ENCODE results near the gene TBC1D5.
A peak's percentile ranks its signal among the peaks of the same experiment; 100 is the strongest.
"Not testable (repeated sequence)": the region's sequence is repeated elsewhere in the genome, so short reads cannot be mapped to it uniquely, and the experiment has no call there.

The TBC1D5 gene

GRCh38 chr3:17742102-17742879 lies at the start of gene TBC1D5:
TSS of gene TBC1D5 (minus strand) at chr3:17742631. CDS start at chr3:17508570, 234,061 bp downstream.
- DNase-seq (ENCODE audit: low read depth): peak; percentile 97

DNA sequence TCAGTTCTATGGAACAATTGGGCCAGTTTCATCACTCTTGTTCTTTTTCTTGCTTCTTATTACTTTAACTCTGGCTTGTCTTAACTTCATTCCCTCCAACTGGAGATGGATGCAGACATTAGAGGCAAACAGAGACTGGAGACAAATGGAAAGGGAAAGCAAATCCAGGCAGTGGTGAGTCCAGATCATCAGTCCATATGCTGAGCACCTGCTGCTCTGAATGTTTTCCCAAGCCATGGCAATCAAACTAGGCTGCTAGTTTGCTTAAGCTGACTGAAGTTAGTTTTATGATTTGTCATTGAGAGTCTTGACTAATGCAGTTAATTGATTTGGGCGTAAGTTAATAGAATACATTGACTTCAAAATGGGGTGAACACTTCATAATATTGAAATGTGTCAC lies 41.0 kb upstream of the TBC1D5 start:
- no peak for DNase-seq (ENCODE audit: low read depth)

DNA sequence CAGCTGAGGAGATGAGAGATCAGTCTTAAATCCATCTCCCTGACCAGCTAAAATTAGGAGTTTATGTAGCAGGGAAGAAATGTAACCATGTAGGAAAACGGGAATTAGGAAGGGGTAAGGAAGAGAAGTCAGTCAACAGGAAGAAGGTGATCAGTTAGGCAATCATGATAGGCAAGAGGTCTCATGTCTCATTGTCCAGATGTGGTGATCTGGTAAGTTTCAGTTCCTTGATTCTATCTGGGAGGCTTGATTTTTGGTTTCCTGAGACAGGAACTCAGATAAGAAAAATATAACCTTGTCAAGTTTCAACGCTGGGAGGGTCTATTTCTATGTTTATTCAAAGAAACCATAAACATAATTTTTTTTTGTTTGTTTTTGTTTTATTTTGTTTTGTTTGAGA lies 40.3 kb upstream of the TBC1D5 start:
- no peak for DNase-seq (ENCODE audit: low read depth)

DNA sequence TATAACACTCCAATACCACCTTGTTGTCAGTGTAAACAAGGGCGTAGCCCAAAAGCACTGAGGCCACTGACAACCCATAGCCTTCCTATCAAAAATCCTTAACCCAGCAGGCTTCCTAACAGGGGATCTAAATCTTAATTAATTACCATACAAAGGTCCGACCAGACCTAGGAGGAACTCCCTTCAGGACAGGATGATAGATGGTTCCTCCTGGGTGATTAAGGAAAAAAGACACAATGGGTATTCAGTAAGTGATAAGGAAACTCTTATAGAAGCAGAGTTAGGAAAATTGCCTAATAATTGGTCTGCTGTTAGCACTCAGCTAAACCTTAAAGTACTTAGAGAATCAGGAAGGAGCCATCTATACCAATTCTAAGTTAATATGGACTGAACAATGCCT lies 37.9 kb upstream of the TBC1D5 start:
- not testable (repeated sequence) for DNase-seq (ENCODE audit: low read depth)

DNA sequence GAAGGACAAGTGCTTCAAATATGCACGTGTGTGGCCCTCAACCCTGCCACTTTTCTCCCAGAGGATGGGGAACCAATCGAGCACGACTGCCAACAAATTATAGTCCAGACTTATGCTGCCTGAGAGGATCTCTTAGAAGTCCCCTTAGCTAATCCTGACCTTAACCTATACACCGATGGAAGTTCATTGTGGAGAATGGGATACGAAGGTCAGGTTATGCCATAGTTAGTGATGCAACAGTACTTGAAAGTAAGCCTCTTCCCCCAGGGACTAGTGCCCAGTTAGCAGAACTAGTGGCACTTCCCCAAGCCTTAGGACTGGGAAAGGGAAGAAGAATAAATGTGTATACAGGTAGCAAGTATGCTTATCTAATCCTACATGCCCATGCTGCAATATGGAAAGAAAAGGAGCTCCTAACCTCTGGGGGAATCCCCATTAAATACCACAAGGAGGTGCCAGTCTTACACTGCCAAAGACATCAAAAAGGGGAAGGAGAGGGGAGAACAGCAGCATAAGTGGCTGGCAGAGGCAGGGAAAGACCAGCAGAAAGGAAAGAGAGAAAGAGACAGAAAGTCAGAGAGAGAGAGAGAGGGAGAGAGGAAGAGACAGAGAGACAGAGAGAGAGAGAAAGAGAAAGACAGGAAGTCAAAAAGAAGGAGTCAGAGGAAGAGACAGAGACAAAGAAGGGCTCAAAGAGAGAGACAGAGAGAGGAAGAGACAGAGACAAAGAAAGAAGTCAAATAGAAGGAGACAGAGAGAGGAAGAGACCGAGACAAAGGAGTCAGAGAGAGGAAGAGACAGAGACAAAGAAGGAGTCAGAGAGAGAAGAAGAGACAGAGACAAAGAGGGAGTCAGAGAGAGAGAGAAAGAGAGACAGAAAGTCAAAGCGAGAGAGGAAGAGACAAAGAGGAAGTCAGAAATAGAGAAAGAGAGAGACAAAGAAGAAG lies 37.1 kb upstream of the TBC1D5 start:
- DNase-seq (ENCODE audit: low read depth): not testable (repeated sequence)

DNA sequence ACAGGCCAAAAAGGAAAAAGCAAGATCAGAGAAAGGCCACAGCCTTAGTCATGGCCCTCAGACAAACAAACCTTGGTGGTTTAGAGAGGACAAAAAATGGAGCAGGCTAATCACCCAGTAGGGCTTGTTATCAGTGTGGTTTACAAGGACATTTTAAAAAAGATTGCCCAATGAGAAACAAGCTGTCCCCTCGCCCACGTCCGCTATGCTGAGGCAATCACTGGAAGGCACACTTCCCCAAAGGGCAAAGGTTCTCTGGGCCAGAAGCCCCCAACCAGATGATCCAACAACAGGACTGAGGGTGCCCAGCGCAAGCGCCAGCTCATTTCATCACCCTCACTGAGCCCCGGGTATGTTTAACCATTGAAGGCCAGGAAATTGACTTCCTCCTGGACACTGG lies 34.9 kb upstream of the TBC1D5 start:
- not testable (repeated sequence) for DNase-seq (ENCODE audit: low read depth)

- DNase-seq (ENCODE audit: low read depth): no peak
Observed at GRCh38 chr3:17775073-17775472, 32.6 kb upstream of the TBC1D5 start.

DNA sequence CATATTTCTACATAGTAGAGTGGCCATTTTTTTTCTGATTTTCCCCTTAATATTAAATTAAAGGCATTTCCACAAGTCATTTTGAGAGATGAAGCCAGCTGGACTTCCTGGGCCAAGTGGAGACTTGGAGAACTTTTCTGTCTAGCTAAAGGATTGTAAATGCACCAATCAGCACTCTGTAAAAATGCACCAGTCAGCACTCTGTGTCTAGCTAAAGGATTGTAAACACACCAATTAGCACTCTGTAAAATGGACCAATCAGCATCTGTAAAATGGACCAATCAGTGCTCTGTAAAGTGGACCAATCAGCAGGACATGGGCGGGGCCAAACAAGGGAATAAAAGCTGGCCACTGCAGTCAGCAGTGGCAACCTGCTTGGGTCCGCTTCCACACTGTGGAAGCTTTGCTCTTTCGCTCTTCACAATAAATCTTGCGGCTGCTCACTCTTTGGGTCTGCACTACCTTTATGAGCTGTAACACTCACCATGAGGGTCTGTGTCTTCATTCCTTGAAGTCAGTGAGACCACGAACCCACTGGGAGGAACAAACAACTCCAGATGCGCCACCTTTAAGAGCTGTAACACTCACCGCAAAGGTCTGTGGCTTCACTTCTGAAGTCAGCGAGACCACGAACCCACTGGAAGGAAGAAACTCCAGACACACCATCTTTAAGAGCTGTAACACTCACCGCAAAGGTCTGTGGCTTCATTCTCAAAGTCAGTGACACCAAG lies 31.9 kb upstream of the TBC1D5 start:
- DNase-seq (ENCODE audit: low read depth): not testable (repeated sequence)

- DNase-seq (ENCODE audit: low read depth): no peak
Observed at GRCh38 chr3:17772556-17772955, 30.1 kb upstream of the TBC1D5 start.

GRCh38 chr3:17771177-17772017 lies 29.0 kb upstream of the TBC1D5 start:
- DNase-seq (ENCODE audit: low read depth): no peak

- no peak for DNase-seq (ENCODE audit: low read depth)
Observed at GRCh38 chr3:17770682-17771081, 28.3 kb upstream of the TBC1D5 start.

DNA sequence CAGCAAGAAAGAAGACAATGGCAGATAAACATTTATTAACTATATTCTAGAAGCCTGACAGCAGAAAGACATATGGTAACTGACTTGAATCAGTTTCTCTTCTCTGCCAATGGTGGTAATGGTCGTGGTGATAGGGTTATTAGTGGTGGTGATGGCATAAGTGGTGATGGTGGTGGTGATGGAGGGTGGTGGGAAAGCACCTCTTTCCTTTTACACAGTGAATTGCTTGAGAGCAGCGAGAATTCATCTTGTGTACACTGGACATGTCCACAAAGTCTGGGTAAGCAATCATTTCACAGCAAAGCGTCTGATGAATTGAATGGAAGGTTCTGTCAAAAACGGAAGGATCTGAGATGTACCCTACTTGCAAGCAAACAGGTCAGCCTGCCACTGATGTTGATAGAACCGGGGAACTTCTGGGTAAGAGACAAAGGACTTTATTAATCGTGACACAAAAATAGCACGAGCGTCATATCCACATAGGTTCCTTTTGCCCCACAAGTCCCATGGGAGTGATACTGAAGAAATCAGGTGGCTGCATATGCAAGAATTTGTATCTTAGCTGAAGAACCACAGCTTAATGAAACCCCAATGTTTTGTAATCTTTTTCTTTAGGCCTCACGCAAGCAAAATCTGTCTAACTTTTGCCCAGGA lies 23.5 kb upstream of the TBC1D5 start:
- DNase-seq (ENCODE audit: low read depth): no peak

- no peak for DNase-seq (ENCODE audit: low read depth)
Observed at GRCh38 chr3:17761563-17761962, 19.1 kb upstream of the TBC1D5 start.

DNA sequence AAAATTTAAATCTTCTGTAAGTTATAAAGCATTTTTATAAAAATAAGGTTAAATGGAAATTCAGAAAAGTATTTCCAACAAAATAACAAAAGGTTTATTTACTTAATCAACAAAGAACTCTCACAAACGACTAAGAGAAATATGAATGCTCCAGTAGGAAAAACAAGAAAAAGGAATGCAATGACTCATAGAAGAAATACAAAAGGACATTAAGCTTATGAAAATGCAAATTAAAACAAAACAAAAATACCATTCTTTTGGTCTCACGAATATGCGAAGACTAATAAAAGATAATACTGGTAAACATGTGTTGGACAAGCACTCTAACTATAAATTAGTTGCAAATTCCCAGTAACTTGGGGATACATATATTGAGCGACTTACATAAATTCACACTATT lies 17.5 kb upstream of the TBC1D5 start:
- no peak for DNase-seq (ENCODE audit: low read depth)

DNA sequence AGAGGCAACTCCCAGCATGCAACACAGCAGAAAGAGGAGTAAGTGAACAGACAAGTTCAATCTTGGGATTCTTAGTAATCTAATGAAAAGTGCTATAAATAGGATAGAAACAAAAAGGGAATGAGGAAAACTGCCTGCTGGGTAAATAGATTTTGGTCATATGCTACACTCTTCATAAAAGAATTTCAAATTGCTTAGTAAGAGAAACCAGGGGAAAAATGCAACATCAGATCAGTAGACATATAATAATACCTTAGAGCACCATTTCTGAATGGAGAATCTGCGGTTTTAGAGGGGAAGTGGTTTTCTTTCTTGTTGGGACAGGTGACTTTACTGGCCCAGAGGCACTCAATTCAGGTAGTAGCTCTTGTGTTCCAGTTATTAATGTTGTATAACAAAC lies 13.4 kb upstream of the TBC1D5 start:
- no peak for DNase-seq (ENCODE audit: low read depth)

DNA sequence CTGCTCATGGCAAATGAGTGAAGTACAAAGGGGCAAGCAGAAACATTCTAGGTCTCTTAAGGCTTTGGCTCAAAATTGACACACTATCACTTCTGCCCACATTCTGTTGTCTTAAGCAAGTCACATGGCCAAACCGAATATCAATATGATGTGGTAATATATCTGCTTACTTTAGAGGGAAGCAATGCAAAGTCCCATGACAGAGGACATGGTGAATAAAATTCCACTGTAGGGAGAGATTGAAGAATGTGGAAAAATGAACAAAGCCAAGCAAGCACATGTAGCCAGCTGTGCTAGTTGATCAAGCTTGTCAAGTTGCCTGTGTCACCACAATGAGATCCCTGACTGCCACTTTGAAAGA lies 11.2 kb upstream of the TBC1D5 start:
- DNase-seq (ENCODE audit: low read depth): no peak

DNA sequence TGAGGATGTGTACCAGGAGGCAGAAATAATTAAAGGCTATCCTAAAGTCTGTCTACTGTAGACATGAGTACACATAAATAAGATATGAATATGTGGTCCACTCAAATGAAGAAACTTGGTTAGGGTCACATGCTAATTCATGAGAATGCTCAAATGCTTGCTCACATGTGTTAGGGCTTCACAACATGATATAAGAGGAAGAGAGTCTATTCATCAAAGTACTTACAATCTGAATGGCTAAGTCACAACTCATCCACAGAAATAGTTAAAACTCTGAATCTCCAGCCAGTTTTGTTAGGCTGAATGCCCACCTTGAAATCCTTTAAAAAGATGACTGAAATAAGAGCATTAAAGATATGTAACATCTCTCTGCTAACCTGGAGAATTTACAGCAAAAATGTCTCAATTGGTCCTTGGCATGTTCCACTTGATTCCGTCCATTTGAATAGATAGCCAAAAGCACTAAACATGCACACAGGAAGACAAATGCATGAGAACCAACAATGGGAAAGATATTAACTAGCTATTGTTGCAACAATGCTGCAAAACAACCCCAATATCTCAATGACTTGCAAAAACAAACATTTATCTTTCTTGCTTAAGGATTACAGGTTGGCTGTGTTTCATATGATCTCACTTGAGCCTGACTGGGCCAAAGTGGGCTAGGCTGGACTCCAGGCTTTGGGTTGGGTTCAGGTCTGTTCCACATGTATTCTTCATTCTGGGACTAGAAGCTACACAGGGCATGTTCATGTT lies 10.6 kb upstream of the TBC1D5 start:
- no peak for DNase-seq (ENCODE audit: low read depth)

DNA sequence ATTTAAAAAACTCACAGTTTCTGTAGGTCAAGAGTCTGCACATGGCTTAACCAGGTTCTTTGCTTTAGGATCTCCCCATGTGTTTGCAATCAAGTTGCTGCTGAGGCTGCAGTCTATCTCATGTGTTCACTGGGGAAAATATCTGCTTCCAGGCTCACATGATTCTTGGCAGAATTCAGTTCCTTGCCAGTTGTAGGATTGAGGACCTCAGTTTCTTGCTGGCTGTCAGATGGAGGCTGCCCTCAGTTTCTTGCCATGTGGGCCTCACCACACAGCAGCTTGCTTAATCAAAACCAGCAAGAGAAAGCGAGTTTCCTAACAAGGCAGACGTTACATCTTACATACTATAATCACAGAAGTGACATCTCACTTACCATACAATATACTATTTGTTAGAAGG lies 10.0 kb upstream of the TBC1D5 start:
- DNase-seq (ENCODE audit: low read depth): peak; percentile 34

DNA sequence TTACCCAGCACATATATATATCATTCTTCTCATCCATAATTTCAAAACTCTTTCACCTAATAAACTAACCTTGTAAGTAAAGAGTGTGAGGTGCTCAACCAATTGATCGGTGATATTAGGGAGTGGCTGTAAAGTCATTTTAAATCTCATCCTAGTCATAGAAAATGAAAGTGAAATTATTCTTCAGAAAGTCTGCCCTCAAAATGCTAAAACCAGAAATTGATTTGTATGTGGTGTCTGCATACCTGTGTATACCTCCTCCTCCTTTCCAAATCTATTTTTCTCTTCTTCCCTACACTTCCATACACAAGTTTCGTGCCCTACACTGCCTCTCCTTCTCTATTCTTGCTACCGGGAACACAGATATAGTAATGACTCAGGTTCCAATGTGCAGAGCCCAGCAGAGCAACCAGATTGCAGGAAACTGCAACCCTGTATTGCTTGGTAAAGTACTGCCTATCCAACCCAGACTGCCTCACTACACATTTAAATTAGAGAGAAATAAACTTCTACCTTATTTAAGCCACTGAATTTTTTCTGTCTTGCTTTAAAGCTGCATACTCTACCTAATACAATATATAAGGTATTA lies 7.4 kb upstream of the TBC1D5 start:
- DNase-seq (ENCODE audit: low read depth): no peak

GRCh38 chr3:17749281-17749680 lies 6.8 kb upstream of the TBC1D5 start:
- DNase-seq (ENCODE audit: low read depth): no peak

Measured in GM04504 (cell line).